GM12878 (cell line): Measurements from ENCODE around the gene ERC1. TPM values are rescaled to one million over a fixed set of nuclear protein-coding genes. Genes with fewer than 3 reads are reported as not detected.

Source experiments
- ATAC-seq: fragments of 200-7000 bp; cut with Tn5 transposase; 3 replicates; pipeline ENCODE4 v1.9.1; 2020; ENCODE audit warnings: mild to moderate bottlenecking, moderate library complexity
- BruUV-seq: library from RNA; stranded (reverse); fragments of 400-500 nt; replicated peaks from 2 replicates; lab custom pipeline; 2021; lab: Mats Ljungman, UMichigan
- CTCF ChIA-PET: fragments of 300-600 bp; sonication (Branson Sonifier 250); formaldehyde crosslinking; extraction: SDS; loops from one replicate; lab custom pipeline; 2021; ENCODE audit warnings: inconsistent platforms; lab: Yijun Ruan, JAX
- POLR2A ChIA-PET: fragments of 350-600 bp; formaldehyde crosslinking; extraction: SDS; loops from one replicate; lab custom pipeline; 2021; ENCODE audit warnings: inconsistent platforms; lab: Charles Lee
- RAD21 ChIA-PET: fragments of 300-600 bp; sonication (Branson Sonifier 250); formaldehyde crosslinking; loops from one replicate; lab custom pipeline; 2023; ENCODE audit warnings: antibody characterized with exemption; ENCODE audit not compliant: unreplicated experiment; lab: Charles Lee
- SMC1A ChIA-PET: fragments of 300-600 bp; sonication (Branson Sonifier 250); formaldehyde crosslinking; loops from one replicate; lab custom pipeline; 2023; ENCODE audit not compliant: unreplicated experiment, uncharacterized antibody; lab: Charles Lee
- DNase-seq: peaks from one replicate; pipeline ENCODE4 v3.0.0-alpha.2; 2011; ENCODE audit warnings: low read depth, low spot score
- FAIRE-seq: peaks from 3 replicates; lab custom pipeline; 2011; peaks lifted over from hg19 to GRCh38; lab: Jason Lieb, UNC
- H2AFZ ChIP-seq: 2 replicates; pipeline ENCODE4 v1.6.0; 2011; ENCODE audit warnings: low read depth, low read length, control low read depth; ENCODE audit not compliant: control insufficient read depth
- H3K27ac ChIP-seq: 2 replicates; pipeline ENCODE4 v1.5.1; 2011; ENCODE audit warnings: control low read depth; ENCODE audit not compliant: control insufficient read depth, insufficient read depth
- H3K27me3 ChIP-seq, 2 experiments: replicated peaks in 1 of 2; 2 replicates each; pipeline versions ENCODE4 v1.6.0 to v1.6.1; 2011; ENCODE audit warnings: low read length in 1 of 2; ENCODE audit not compliant: control insufficient read depth in 2 of 2, insufficient read depth in 2 of 2
- H3K36me3 ChIP-seq, 2 experiments: 2 replicates each; pipeline ENCODE4 v1.5.1; 2011; ENCODE audit warnings: low read length in 1 of 2; ENCODE audit not compliant: control insufficient read depth in 2 of 2, insufficient read depth in 2 of 2
- H3K4me1 ChIP-seq: 2 replicates; pipeline ENCODE4 v1.6.1; 2011; ENCODE audit warnings: mild to moderate bottlenecking, low read length, moderate library complexity, mixed read lengths; ENCODE audit not compliant: control insufficient read depth, insufficient read depth
- H3K4me2 ChIP-seq: 2 replicates; pipeline ENCODE4 v1.6.0; 2011; ENCODE audit warnings: control low read depth; ENCODE audit not compliant: control insufficient read depth, insufficient read depth
- H3K4me3 ChIP-seq: fragments of 200-600 bp; sonication (generic); 2 replicates; pipeline ENCODE4 v1.5.1; 2016
- H3K79me2 ChIP-seq: 2 replicates; pipeline ENCODE4 v1.6.0; 2011; ENCODE audit warnings: low read length; ENCODE audit not compliant: control insufficient read depth, insufficient read depth
- H3K9ac ChIP-seq: 2 replicates; pipeline ENCODE4 v1.8.0; 2011; ENCODE audit warnings: low read length, control low read depth, mixed read lengths; ENCODE audit not compliant: control insufficient read depth, insufficient read depth
- H3K9me3 ChIP-seq: replicated peaks from 3 replicates; pipeline ENCODE4 v1.5.1; 2011; ENCODE audit warnings: mild to moderate bottlenecking, low read length; ENCODE audit not compliant: control insufficient read depth, insufficient read depth
- H4K20me1 ChIP-seq: 2 replicates; pipeline ENCODE4 v1.6.0; 2011; ENCODE audit not compliant: control insufficient read depth, insufficient read depth
- CEBPB ChIP-seq, 2 experiments: fragments of 150-350 bp in 1 of 2; IDR thresholded peaks; 2 replicates each; pipeline ENCODE4 v1.6.1; 2012 to 2014; ENCODE audit warnings: low read depth in 2 of 2, low read length in 2 of 2, borderline replicate concordance in 1 of 2, inconsistent platforms in 1 of 2
- CREM ChIP-seq: IDR thresholded peaks from 2 replicates; pipeline ENCODE4 v1.6.1; 2014; ENCODE audit warnings: antibody characterized with exemption, low read depth
- POLR2AphosphoS5 ChIP-seq: IDR thresholded peaks from 2 replicates; pipeline ENCODE4 v1.6.1; 2011; ENCODE audit warnings: mild to moderate bottlenecking, low read length, inconsistent platforms
- WGBS: methylation state at CpG from one replicate; pipeline ENCODE4 v1.1.6; 2016; ENCODE audit warnings: low lambda C conversion rate; ENCODE audit not compliant: insufficient replicate concordance, insufficient coverage; ENCODE audit errors: missing lambda C conversion rate; 5-methylcytosine and 5-hydroxymethylcytosine counted together
- in situ Hi-C: fragments of 300-500 bp; cut with MboI; formaldehyde crosslinking; loops from 9 replicates; pipeline ENCODE4 v1.14.3; 2018; ENCODE audit warnings: mixed read lengths
- intact Hi-C: fragments of 100-400 bp; cut with micrococcal nuclease; formaldehyde crosslinking; loops from one replicate; pipeline ENCODE4 v1.14.2; 2022; ENCODE audit not compliant: unreplicated experiment
- polyA plus RNA-seq, 11 experiments: library from polyadenylated mRNA; depleted of rRNA in 4 of 11; unstranded in 6 of 11; stranded (reverse) in 5 of 11; fragments of >200 nt; fragmentation: Nextera tagmentation in 4 of 11; fragmentation: Illumina TruSeq in 1 of 11; extraction: Ambion mirVana in 4 of 11; extraction: Trizol in 1 of 11; gene quantifications; 1 replicate in 1 of 11; 2 replicates in 10 of 11; pipeline versions ENCODE4 v1.2.1 to v1.2.3, GENCODE V29; 2011 to 2016; ENCODE audit warnings: inconsistent platforms in 2 of 11, missing spikeins in 2 of 11, low read depth in 1 of 11
- total RNA-seq, 4 experiments: library from RNA; depleted of rRNA in 3 of 4; stranded (reverse); fragments of >200 nt in 3 of 4; fragmentation: Illumina TruSeq in 1 of 4; extraction: Trizol in 1 of 4; gene quantifications; 2 replicates each; pipeline versions ENCODE4 v1.2.1 to v1.2.3, GENCODE V29; 2013 to 2021
- TF ChIP-seq, protein P1 (sequence below): fragments of 450-650 bp; IDR thresholded peaks from 2 replicates; pipeline ENCODE4 v1.6.1; 2017; ENCODE audit warnings: borderline replicate concordance
- TF ChIP-seq, protein P2 (sequence below): fragments of 450-650 bp; conservative IDR thresholded peaks from 2 replicates; pipeline ENCODE4 v1.6.1; 2017; ENCODE audit warnings: mild to moderate bottlenecking, moderate library complexity
- TF ChIP-seq, protein P3 (sequence below): IDR thresholded peaks from 2 replicates; pipeline ENCODE4 v1.6.1; 2012; ENCODE audit warnings: low read depth, low read length, improper control_type of control experiment

The ERC1 gene
- total and polyA plus RNA-seq, 10 of the 15 experiments (the other 5 are each of a cell fraction or from before 2014, with no cell fraction given): 0.75 to 8.0 (median 5.0) TPM

DNA sequence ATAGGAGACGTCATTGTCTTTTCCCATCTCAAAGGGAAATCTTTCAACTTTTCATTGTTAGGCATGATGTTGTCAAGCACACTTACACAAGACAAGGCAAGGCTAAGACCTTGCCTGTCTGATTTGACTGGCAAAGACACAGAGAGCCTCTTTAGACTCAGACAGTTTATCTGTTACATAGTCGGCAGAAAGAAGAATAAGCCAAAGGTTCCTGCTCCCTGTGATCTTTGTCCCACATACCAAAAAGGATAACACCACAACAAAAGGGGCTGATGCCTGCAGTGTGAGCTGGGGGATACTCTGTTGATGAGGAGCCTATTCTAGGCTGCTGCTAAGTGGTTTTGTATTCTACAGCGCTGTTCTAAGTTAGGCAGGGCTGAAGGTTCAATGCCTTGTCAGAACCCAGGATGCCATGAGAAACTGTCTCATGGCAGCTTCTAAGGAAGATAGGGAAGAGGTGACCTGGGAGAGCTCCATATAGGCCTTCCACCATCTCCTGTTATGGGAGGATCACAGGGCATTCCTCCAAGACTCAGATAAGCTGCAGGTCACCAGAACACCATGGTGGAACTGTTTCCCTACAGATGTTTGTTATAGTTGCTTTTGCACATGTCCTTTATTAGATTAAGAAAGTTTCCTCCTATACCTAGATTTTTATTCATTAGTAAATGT lies 12.7 kb downstream of the ERC1 start:
- Histone ChIP-seq H2AFZ (no peak overlapping the region), H3K79me2 (no peaks in the 10 kb centered on the region), H3K4me1 (peaks cover 7% of the 10 kb centered on the region; the same call in 1 of the 2 replicates), H3K27ac (no peak overlapping the region), H3K9ac (no peak overlapping the region), H3K9me3 (no peaks in the 10 kb centered on the region), H3K4me3 (no peak overlapping the region), H4K20me1 (no peaks in the 10 kb centered on the region), H3K27me3 (no peaks in the 10 kb centered on the region; a peak in 2 of 4 replicates), H3K4me2 (no peak overlapping the region), H3K36me3 (no peaks in the 10 kb centered on the region)
- no TSS peak for BruUV-seq
- TF ChIP-seq POLR2AphosphoS5: no peak
- TF ChIP-seq, protein P1, sequence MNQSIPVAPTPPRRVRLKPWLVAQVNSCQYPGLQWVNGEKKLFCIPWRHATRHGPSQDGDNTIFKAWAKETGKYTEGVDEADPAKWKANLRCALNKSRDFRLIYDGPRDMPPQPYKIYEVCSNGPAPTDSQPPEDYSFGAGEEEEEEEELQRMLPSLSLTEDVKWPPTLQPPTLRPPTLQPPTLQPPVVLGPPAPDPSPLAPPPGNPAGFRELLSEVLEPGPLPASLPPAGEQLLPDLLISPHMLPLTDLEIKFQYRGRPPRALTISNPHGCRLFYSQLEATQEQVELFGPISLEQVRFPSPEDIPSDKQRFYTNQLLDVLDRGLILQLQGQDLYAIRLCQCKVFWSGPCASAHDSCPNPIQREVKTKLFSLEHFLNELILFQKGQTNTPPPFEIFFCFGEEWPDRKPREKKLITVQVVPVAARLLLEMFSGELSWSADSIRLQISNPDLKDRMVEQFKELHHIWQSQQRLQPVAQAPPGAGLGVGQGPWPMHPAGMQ: no peak
- TF ChIP-seq, protein P2, sequence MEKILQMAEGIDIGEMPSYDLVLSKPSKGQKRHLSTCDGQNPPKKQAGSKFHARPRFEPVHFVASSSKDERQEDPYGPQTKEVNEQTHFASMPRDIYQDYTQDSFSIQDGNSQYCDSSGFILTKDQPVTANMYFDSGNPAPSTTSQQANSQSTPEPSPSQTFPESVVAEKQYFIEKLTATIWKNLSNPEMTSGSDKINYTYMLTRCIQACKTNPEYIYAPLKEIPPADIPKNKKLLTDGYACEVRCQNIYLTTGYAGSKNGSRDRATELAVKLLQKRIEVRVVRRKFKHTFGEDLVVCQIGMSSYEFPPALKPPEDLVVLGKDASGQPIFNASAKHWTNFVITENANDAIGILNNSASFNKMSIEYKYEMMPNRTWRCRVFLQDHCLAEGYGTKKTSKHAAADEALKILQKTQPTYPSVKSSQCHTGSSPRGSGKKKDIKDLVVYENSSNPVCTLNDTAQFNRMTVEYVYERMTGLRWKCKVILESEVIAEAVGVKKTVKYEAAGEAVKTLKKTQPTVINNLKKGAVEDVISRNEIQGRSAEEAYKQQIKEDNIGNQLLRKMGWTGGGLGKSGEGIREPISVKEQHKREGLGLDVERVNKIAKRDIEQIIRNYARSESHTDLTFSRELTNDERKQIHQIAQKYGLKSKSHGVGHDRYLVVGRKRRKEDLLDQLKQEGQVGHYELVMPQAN: no peak
- TF ChIP-seq, protein P3, sequence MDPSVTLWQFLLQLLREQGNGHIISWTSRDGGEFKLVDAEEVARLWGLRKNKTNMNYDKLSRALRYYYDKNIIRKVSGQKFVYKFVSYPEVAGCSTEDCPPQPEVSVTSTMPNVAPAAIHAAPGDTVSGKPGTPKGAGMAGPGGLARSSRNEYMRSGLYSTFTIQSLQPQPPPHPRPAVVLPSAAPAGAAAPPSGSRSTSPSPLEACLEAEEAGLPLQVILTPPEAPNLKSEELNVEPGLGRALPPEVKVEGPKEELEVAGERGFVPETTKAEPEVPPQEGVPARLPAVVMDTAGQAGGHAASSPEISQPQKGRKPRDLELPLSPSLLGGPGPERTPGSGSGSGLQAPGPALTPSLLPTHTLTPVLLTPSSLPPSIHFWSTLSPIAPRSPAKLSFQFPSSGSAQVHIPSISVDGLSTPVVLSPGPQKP: no peak
- TF ChIP-seq CEBPB (IDR thresholded peaks at IDR 0.05; ENCODE audit: borderline replicate concordance in 1 of 2, low read depth in 2 of 2, low read length in 2 of 2): no peak
- TF ChIP-seq CREM: no peak
- RAD21 ChIA-PET: no interaction called here
- DNase-seq: no peak
- in situ Hi-C loops: no loop called here
- ATAC-seq: no peak
- intact Hi-C loops: no loop called here
- FAIRE-seq: no peak
- POLR2A ChIA-PET: no interaction called here
- SMC1A ChIA-PET: interaction anchor here (0.6 kb wide), 1 partner anchor 51 kb away, joined by 3 read pairs; no protein-coding TSS in a partner anchor
- WGBS: 61% methylated on average over 3 of the region's 3 CpGs
- CTCF ChIA-PET: no interaction called here
